ENCODE data around the gene HNRNPA2B1.
A peak's percentile ranks its signal among the peaks of the same experiment; 100 is the strongest.

HNRNPA2B1 gene

DNA sequence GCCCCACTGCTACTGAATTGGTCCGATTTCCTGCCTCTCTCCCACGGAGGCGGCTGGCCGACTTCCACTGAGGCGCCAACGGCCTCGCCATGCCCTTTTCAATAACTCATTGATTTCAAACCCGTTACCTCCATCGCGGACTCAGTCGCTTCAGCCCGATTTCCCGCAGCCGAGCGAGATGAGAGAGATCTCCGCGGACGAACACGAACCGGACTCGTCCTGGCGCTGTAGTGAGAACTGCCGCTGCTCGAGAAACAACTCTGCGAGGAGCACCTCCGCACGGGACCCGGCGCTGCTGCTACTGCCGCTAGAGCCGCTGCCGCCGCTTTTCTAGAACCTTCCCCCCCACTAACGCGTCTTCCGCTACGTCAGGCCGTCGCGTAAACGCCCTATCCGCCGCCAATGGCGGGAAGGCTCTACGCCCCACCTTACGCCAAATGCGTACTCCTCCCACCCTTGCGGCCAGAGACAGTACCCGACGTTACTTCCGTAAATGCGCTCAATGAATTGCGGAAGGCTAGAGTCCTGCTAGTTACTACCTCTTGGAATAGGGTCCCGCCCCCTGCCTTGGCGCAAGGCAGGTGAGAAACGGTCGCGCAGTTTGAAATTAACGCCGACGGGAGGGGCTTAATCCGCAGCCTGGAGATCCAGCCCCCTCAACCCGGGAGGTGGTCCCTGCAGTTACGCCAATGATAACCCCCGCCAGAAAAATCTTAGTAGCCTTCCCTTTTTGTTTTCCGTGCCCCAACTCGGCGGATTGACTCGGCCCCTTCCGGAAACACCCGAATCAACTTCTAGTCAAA is at the start of gene HNRNPA2B1:
TSS of gene HNRNPA2B1 (minus strand) at position 303 of the 803 bp plus-strand sequence. CDS start at position 134, 169 bp downstream.
- Histone ChIP-seq H3K27ac (ENCODE audit: low read depth, low read length) (peak within 1 kb of the TSS; percentile 97), H3K4me1 (ENCODE audit: control insufficient read depth, insufficient read depth, low read length) (peaks cover 19% of the 10 kb centered on the region), H3K9ac (ENCODE audit: low read length) (peak within 1 kb of the TSS; percentile 100), H3K4me3 (ENCODE audit: low read length) (peak within 1 kb of the TSS; percentile 95), H3K27me3 (ENCODE audit: control insufficient read depth, insufficient read depth, low read length) (no peaks in the 10 kb centered on the region), H3K36me3 (ENCODE audit: control insufficient read depth, insufficient read depth, low read length) (peaks cover 15% of the 10 kb centered on the region)

DNA sequence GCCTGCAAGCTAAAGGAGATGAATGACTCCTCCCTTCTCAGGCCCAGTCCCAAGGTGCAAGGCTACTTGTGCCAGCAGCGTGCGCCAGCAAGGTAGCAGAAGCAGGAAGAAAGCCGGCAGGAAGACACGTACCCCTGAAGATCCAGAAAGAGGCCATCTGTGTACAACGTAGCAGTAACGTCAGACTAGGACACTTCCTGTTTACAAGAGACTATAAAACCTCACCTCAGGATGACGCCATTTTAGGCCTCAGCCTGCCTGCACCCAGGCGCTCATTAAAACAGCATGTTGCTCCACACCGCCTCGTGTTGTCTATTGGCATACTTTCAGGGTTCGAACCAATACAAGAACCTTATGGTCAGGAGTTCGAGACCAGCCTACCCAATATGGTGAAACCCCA is 49.7 kb upstream of the HNRNPA2B1 start:
- H3K27me3 ChIP-seq (ENCODE audit: control insufficient read depth, insufficient read depth, low read length), result no peaks in the 10 kb centered on the region
- H3K9ac ChIP-seq (ENCODE audit: low read length), result no peak overlapping the region
- H3K27ac ChIP-seq (ENCODE audit: low read depth, low read length), result no peak overlapping the region
- H3K4me1 ChIP-seq (ENCODE audit: control insufficient read depth, insufficient read depth, low read length), result no peaks in the 10 kb centered on the region
- no peaks in the 10 kb centered on the region for H3K36me3 ChIP-seq (ENCODE audit: control insufficient read depth, insufficient read depth, low read length)
- H3K4me3 ChIP-seq (ENCODE audit: low read length), result no peak overlapping the region

DNA sequence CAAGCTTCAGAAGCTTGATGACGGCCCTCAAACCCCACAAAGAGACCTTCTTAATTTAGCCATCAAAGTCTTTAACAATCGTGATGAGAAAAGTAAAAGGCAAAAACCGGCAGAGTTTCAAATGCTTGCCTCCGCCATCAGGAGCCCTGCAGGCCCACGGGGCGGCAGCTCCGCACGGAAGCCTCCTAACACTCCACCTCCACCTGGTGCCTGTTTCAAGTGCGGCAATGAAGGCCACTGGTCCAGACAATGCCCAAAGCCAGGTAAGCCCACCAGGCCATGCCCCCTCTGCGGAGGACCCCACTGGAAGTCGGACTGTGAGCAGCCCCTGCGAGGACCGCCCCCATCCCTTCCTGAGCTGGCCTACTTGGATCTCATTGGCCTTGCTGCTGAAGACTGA is 44.6 kb upstream of the HNRNPA2B1 start:
- Histone ChIP-seq H3K27me3 (ENCODE audit: control insufficient read depth, insufficient read depth, low read length) (no peaks in the 10 kb centered on the region), H3K9ac (ENCODE audit: low read length) (no peak overlapping the region), H3K36me3 (ENCODE audit: control insufficient read depth, insufficient read depth, low read length) (no peaks in the 10 kb centered on the region), H3K27ac (ENCODE audit: low read depth, low read length) (no peak overlapping the region), H3K4me3 (ENCODE audit: low read length) (no peak overlapping the region), H3K4me1 (ENCODE audit: control insufficient read depth, insufficient read depth, low read length) (no peaks in the 10 kb centered on the region)

GRCh38 chr7:26238032-26238431 is 37.5 kb upstream of the HNRNPA2B1 start:
- H3K4me1 ChIP-seq (ENCODE audit: control insufficient read depth, insufficient read depth, low read length), result no peaks in the 10 kb centered on the region
- H3K4me3 ChIP-seq (ENCODE audit: low read length), result no peak overlapping the region
- no peaks in the 10 kb centered on the region for H3K36me3 ChIP-seq (ENCODE audit: control insufficient read depth, insufficient read depth, low read length)
- no peak overlapping the region for H3K9ac ChIP-seq (ENCODE audit: low read length)
- H3K27ac ChIP-seq (ENCODE audit: low read depth, low read length), result no peak overlapping the region
- H3K27me3 ChIP-seq (ENCODE audit: control insufficient read depth, insufficient read depth, low read length), result no peaks in the 10 kb centered on the region

DNA sequence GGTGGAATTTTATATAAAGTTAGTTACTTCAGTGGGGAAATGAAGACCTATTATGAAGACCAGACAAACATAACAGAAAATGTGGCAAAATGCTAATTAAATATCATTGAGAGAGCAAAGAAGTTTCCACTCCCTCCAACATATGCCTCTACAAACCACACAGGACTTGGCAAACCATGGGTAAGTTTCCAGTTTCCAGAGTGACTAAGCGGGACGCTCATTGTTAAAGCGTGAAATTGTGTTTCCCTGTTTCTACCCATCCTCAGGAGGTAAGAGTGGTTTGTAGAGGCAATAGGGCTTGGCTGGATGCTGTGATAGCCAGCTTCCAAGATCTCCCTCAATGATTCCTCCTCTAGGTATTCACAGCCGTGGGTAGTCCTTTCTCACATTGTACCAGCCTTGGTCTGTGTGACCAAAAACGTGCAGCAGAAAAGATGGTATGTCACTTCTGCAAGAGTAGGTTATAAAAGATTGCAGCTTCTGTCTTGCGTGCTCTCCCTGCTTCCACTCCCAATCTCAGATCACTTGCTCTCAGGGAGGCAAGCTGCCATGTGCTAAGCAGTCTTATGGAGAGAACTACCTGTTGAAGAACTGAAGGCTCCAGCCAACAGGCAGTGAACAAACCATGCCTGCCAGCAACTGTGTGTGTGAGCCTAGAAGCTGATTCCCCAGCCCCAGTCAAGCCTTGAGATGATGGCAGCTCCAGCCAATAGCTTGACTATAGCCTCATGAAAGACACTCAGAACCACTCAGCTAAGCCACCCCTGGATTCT is 36.7 kb upstream of the HNRNPA2B1 start:
- no peaks in the 10 kb centered on the region for H3K36me3 ChIP-seq (ENCODE audit: control insufficient read depth, insufficient read depth, low read length)
- H3K4me1 ChIP-seq (ENCODE audit: control insufficient read depth, insufficient read depth, low read length), result no peaks in the 10 kb centered on the region
- no peak overlapping the region for H3K27ac ChIP-seq (ENCODE audit: low read depth, low read length)
- H3K4me3 ChIP-seq (ENCODE audit: low read length), result no peak overlapping the region
- no peak overlapping the region for H3K9ac ChIP-seq (ENCODE audit: low read length)
- no peaks in the 10 kb centered on the region for H3K27me3 ChIP-seq (ENCODE audit: control insufficient read depth, insufficient read depth, low read length)

DNA sequence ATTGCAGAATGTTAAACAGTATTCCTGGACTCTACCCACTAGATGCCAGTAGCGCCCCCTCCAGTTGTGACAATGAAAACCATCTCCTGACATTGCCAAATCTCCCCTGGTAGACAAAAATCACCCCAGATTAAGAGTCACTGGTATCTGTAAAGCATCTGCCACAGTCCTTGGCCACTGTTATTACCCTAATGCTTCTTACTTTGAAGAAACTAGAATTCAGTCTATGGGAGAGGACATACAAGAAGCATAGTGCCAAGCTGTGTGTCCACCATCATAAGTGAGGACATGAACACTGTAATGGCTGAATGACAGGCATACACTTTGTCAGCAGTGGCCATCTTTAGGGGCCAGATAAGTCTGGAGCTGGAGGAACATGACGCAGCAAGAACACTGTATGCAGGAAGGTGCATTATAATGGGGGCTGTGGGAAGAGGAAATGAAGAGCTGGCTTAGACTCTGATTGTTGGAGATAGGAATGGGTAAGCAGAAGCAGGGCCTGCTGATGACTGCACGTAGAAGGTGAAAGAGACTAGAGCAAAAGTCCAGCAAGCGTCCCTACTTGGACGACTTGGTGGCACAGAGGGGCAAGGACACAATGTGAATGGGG is 33.5 kb upstream of the HNRNPA2B1 start:
- Histone ChIP-seq H3K4me1 (ENCODE audit: control insufficient read depth, insufficient read depth, low read length) (no peaks in the 10 kb centered on the region), H3K27ac (ENCODE audit: low read depth, low read length) (no peak overlapping the region), H3K36me3 (ENCODE audit: control insufficient read depth, insufficient read depth, low read length) (no peaks in the 10 kb centered on the region), H3K4me3 (ENCODE audit: low read length) (no peak overlapping the region), H3K27me3 (ENCODE audit: control insufficient read depth, insufficient read depth, low read length) (no peaks in the 10 kb centered on the region), H3K9ac (ENCODE audit: low read length) (no peak overlapping the region)

GRCh38 chr7:26227987-26228386 is 27.4 kb upstream of the HNRNPA2B1 start:
- no peaks in the 10 kb centered on the region for H3K4me1 ChIP-seq (ENCODE audit: control insufficient read depth, insufficient read depth, low read length)
- no peaks in the 10 kb centered on the region for H3K27me3 ChIP-seq (ENCODE audit: control insufficient read depth, insufficient read depth, low read length)
- no peak overlapping the region for H3K27ac ChIP-seq (ENCODE audit: low read depth, low read length)
- H3K36me3 ChIP-seq (ENCODE audit: control insufficient read depth, insufficient read depth, low read length), result no peaks in the 10 kb centered on the region
- no peak overlapping the region for H3K9ac ChIP-seq (ENCODE audit: low read length)
- H3K4me3 ChIP-seq (ENCODE audit: low read length), result no peak overlapping the region

DNA sequence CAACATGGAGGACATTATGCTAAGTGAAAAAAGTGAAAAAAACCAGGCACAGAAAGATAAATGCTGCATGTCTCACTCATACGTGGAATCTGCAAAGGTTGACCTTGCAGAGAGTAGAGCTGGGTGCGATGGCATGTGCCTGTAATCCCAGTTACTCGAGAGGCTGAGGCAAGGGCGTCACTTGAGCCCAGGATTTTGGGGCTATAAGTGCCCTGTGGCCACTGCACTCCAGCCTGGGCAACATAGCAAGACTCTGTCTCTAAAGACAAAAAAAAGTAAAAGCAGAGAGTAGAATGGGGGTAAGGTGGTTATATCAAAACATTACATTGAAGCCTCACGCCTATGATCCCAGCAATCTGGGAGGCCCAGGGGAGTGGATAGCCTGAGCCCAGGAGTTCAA is 23.8 kb upstream of the HNRNPA2B1 start:
- no peak overlapping the region for H3K27ac ChIP-seq (ENCODE audit: low read depth, low read length)
- no peaks in the 10 kb centered on the region for H3K36me3 ChIP-seq (ENCODE audit: control insufficient read depth, insufficient read depth, low read length)
- no peak overlapping the region for H3K4me3 ChIP-seq (ENCODE audit: low read length)
- H3K9ac ChIP-seq (ENCODE audit: low read length), result no peak overlapping the region
- no peaks in the 10 kb centered on the region for H3K4me1 ChIP-seq (ENCODE audit: control insufficient read depth, insufficient read depth, low read length)
- no peaks in the 10 kb centered on the region for H3K27me3 ChIP-seq (ENCODE audit: control insufficient read depth, insufficient read depth, low read length)

GRCh38 chr7:26216049-26216448 is 15.5 kb upstream of the HNRNPA2B1 start:
- Histone ChIP-seq H3K4me3 (ENCODE audit: low read length) (no peak overlapping the region), H3K4me1 (ENCODE audit: control insufficient read depth, insufficient read depth, low read length) (no peaks in the 10 kb centered on the region), H3K27me3 (ENCODE audit: control insufficient read depth, insufficient read depth, low read length) (no peaks in the 10 kb centered on the region), H3K36me3 (ENCODE audit: control insufficient read depth, insufficient read depth, low read length) (no peaks in the 10 kb centered on the region), H3K27ac (ENCODE audit: low read depth, low read length) (no peak overlapping the region), H3K9ac (ENCODE audit: low read length) (no peak overlapping the region)

GRCh38 chr7:26213807-26214515 is 13.4 kb upstream of the HNRNPA2B1 start:
- no peaks in the 10 kb centered on the region for H3K27me3 ChIP-seq (ENCODE audit: control insufficient read depth, insufficient read depth, low read length)
- H3K27ac ChIP-seq (ENCODE audit: low read depth, low read length), result no peak overlapping the region
- no peak overlapping the region for H3K9ac ChIP-seq (ENCODE audit: low read length)

GRCh38 chr7:26212921-26213718 is 12.6 kb upstream of the HNRNPA2B1 start:
- Histone ChIP-seq H3K9ac (ENCODE audit: low read length) (no peak overlapping the region), H3K27me3 (ENCODE audit: control insufficient read depth, insufficient read depth, low read length) (no peaks in the 10 kb centered on the region), H3K4me3 (ENCODE audit: low read length) (no peak overlapping the region), H3K4me1 (ENCODE audit: control insufficient read depth, insufficient read depth, low read length) (no peaks in the 10 kb centered on the region), H3K36me3 (ENCODE audit: control insufficient read depth, insufficient read depth, low read length) (peaks cover 9% of the 10 kb centered on the region), H3K27ac (ENCODE audit: low read depth, low read length) (no peak overlapping the region)

More at GRCh38 chr7:26213807-26214515, 13.4 kb upstream of the HNRNPA2B1 start:
- peaks cover 9% of the 10 kb centered on the region for H3K36me3 ChIP-seq (ENCODE audit: control insufficient read depth, insufficient read depth, low read length)
- no peaks in the 10 kb centered on the region for H3K4me1 ChIP-seq (ENCODE audit: control insufficient read depth, insufficient read depth, low read length)
- no peak overlapping the region for H3K4me3 ChIP-seq (ENCODE audit: low read length)
